PC-3 (cell line): Measurements from ENCODE around the gene B4GALNT3. TPM values are rescaled to one million over a fixed set of nuclear protein-coding genes. Genes with fewer than 3 reads are reported as not detected.

ENCODE experiments used
- ATAC-seq: fragments of 200-7000 bp; cut with Tn5 transposase; 2 replicates; pipeline ENCODE4 v1.9.1; 2020; ENCODE audit warnings: mild to moderate bottlenecking, moderate library complexity
- BruUV-seq: library from RNA; stranded (reverse); fragments of 400-500 nt; replicated peaks from 2 replicates; lab custom pipeline; 2021; lab: Mats Ljungman, UMichigan
- CTCF ChIA-PET: fragments of 300-600 bp; sonication (Branson Sonifier 250); formaldehyde crosslinking; loops from one replicate; lab custom pipeline; 2022; ENCODE audit warnings: antibody characterized with exemption; lab: Charles Lee
- POLR2A ChIA-PET: fragments of 300-600 bp; sonication (Branson Sonifier 250); formaldehyde crosslinking; loops from one replicate; lab custom pipeline; 2022; ENCODE audit warnings: antibody characterized with exemption; ENCODE audit not compliant: unreplicated experiment; lab: Charles Lee
- DNase-seq: peaks from one replicate; pipeline ENCODE4 v3.0.0-alpha.2; 2015
- H2AFZ ChIP-seq: fragments of 300-600 bp; sonication (generic); 2 replicates; pipeline ENCODE4 v1.6.0; 2016; ENCODE audit warnings: antibody characterized with exemption, low read length
- H3F3A ChIP-seq: fragments of 300-600 bp; sonication (generic); one replicate; pipeline ENCODE4 v1.6.0; 2017; ENCODE audit warnings: antibody characterized with exemption, low read length, control low read depth, mild to moderate bottlenecking; ENCODE audit not compliant: unreplicated experiment
- H3K27ac ChIP-seq: fragments of 300-600 bp; sonication (generic); 2 replicates; pipeline ENCODE4 v1.5.1; 2016; ENCODE audit warnings: mild to moderate bottlenecking, low read length
- H3K27me3 ChIP-seq: fragments of 300-600 bp; sonication (generic); 2 replicates; pipeline ENCODE4 v1.6.1; 2016; ENCODE audit warnings: low read length, mixed read lengths
- H3K36me3 ChIP-seq: fragments of 300-600 bp; sonication (generic); 2 replicates; pipeline ENCODE4 v1.6.1; 2016; ENCODE audit warnings: low read depth, mixed run types, low read length, mixed read lengths
- H3K4me1 ChIP-seq: fragments of 300-600 bp; sonication (generic); 2 replicates; pipeline ENCODE4 v1.5.1; 2016; ENCODE audit warnings: low read length; ENCODE audit not compliant: insufficient read depth
- H3K4me2 ChIP-seq: fragments of 300-600 bp; sonication (generic); 2 replicates; pipeline ENCODE4 v1.6.0; 2016; ENCODE audit warnings: low read length
- H3K4me3 ChIP-seq: fragments of 300-600 bp; sonication (generic); 2 replicates; pipeline ENCODE4 v1.5.1; 2016; ENCODE audit warnings: mild to moderate bottlenecking, low read length, mixed read lengths
- H3K79me2 ChIP-seq: fragments of 300-600 bp; sonication (generic); 2 replicates; pipeline ENCODE4 v1.6.1; 2017; ENCODE audit warnings: low read length, mixed read lengths
- H3K9ac ChIP-seq: fragments of 300-600 bp; sonication (generic); 2 replicates; pipeline ENCODE4 v1.6.0; 2016; ENCODE audit warnings: mild to moderate bottlenecking, low read length
- H3K9me2 ChIP-seq: fragments of 300-600 bp; sonication (generic); replicated peaks from 2 replicates; pipeline ENCODE4 v1.6.1; 2016; ENCODE audit warnings: mixed run types, low read length, mixed read lengths
- H3K9me3 ChIP-seq: fragments of 300-600 bp; sonication (generic); 2 replicates; pipeline ENCODE4 v1.6.1; 2016; ENCODE audit warnings: low read length, mixed read lengths
- H4K20me1 ChIP-seq: fragments of 300-600 bp; sonication (generic); 2 replicates; pipeline ENCODE4 v1.6.1; 2016; ENCODE audit warnings: low read length, mixed read lengths
- EZH2 ChIP-seq: fragments of 300-600 bp; sonication (generic); IDR thresholded peaks from one replicate; pipeline ENCODE4 v1.6.1; 2017; ENCODE audit warnings: antibody characterized with exemption, mild to moderate bottlenecking, low read length; ENCODE audit not compliant: unreplicated experiment
- EZH2phosphoT487 ChIP-seq: fragments of 300-600 bp; sonication (generic); IDR thresholded peaks from 2 replicates; pipeline ENCODE4 v1.6.1; 2018; ENCODE audit warnings: mild to moderate bottlenecking, antibody characterized with exemption, low read length, borderline replicate concordance
- intact Hi-C: fragments of 100-400 bp; cut with micrococcal nuclease; formaldehyde crosslinking; loops from 2 replicates; pipeline ENCODE4 v1.9.0; 2023
- total RNA-seq: library from RNA; depleted of rRNA; stranded (reverse); fragments of >200 nt; gene quantifications from 2 replicates; pipeline ENCODE4 v1.2.3, GENCODE V29; 2014
- TF ChIP-seq, protein P1 (sequence below): fragments of 300-600 bp; sonication (generic); conservative IDR thresholded peaks from 2 replicates; pipeline ENCODE4 v1.5.1; 2017; ENCODE audit warnings: antibody characterized with exemption, low read depth, mild to moderate bottlenecking, low read length

The B4GALNT3 gene
- total RNA-seq, 1 experiment from 2014 or later, result 3.7 TPM

DNA sequence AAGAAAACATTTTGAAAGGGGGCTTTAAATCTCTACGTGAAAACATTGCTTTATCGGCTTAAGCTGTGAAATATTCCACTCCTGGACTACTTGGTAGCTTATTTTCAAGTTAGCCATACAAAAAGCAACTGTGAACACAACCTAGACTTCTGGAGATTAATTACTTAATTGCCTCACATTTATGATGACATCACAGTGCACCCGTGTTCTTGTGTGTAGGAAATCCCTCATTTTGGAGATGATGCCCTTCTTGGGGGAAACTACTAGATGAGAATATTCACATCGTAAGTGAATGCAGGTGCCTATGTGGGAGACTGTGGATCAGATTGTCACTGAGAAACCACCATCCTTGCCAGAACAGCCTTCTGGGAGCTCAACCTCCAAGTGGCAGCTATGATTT, 10.5 kb upstream of the B4GALNT3 start:
- Histone ChIP-seq H3K79me2 (no peaks in the 10 kb centered on the region), H3K9me2 (no peaks in the 10 kb centered on the region), H3K9ac (no peak overlapping the region), H4K20me1 (no peaks in the 10 kb centered on the region), H3K36me3 (no peaks in the 10 kb centered on the region), H3K4me3 (no peak overlapping the region), H3K27me3 (no peaks in the 10 kb centered on the region), H3F3A (no peaks in the 10 kb centered on the region), H3K4me1 (peaks cover 5% of the 10 kb centered on the region; the same call in 1 of the 2 replicates), H3K9me3 (no peaks in the 10 kb centered on the region), H3K4me2 (no peak overlapping the region), H2AFZ (no peak overlapping the region), H3K27ac (no peak overlapping the region)
- intact Hi-C loops, result no loop called here
- no peak for TF ChIP-seq EZH2
- no peak for TF ChIP-seq EZH2phosphoT487
- TF ChIP-seq, protein P1, sequence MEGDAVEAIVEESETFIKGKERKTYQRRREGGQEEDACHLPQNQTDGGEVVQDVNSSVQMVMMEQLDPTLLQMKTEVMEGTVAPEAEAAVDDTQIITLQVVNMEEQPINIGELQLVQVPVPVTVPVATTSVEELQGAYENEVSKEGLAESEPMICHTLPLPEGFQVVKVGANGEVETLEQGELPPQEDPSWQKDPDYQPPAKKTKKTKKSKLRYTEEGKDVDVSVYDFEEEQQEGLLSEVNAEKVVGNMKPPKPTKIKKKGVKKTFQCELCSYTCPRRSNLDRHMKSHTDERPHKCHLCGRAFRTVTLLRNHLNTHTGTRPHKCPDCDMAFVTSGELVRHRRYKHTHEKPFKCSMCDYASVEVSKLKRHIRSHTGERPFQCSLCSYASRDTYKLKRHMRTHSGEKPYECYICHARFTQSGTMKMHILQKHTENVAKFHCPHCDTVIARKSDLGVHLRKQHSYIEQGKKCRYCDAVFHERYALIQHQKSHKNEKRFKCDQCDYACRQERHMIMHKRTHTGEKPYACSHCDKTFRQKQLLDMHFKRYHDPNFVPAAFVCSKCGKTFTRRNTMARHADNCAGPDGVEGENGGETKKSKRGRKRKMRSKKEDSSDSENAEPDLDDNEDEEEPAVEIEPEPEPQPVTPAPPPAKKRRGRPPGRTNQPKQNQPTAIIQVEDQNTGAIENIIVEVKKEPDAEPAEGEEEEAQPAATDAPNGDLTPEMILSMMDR, result no peak
- no peak for DNase-seq
- POLR2A ChIA-PET, result no interaction called here
- BruUV-seq, result no TSS peak
- no peak for ATAC-seq
- CTCF ChIA-PET, result interaction anchor here (0.6 kb wide), 1 partner anchor 54 kb away, joined by 4 read pairs; no protein-coding TSS in a partner anchor

DNA sequence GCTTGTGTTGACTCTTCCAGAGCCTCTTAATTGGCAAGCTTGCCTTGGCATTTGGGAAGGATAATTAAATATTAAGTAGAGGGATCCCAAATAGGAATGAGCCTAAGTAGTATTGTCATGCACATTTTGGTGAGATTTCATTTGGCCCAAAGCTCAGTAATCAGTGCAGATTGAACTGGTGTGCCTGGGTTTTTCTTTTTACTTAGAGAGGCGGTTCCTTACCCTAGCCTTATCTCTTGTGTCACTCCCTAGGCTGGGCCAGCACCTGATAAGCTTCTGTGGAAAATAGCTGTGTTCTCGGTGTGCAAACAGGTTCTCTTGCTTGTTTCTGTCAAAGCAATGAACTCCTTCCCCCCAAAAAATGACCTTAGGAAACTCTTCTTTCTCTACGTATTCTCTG, 9.3 kb upstream of the B4GALNT3 start:
- intact Hi-C loops, result no loop called here
- H3K4me2 ChIP-seq, result no peak overlapping the region
- H3K79me2 ChIP-seq, result no peaks in the 10 kb centered on the region
- no peaks in the 10 kb centered on the region for H3F3A ChIP-seq
- POLR2A ChIA-PET, result no interaction called here
- no peak overlapping the region for H2AFZ ChIP-seq
- H3K9me2 ChIP-seq, result no peaks in the 10 kb centered on the region
- H4K20me1 ChIP-seq, result no peaks in the 10 kb centered on the region
- no peak overlapping the region for H3K27ac ChIP-seq
- no peaks in the 10 kb centered on the region for H3K27me3 ChIP-seq
- H3K36me3 ChIP-seq, result no peaks in the 10 kb centered on the region
- H3K9ac ChIP-seq, result no peak overlapping the region
- H3K4me1 ChIP-seq, result peaks cover 5% of the 10 kb centered on the region; the same call in 1 of the 2 replicates
- no peak for ATAC-seq
- no peak for DNase-seq
- no TSS peak for BruUV-seq
- no peak overlapping the region for H3K4me3 ChIP-seq
- H3K9me3 ChIP-seq, result no peaks in the 10 kb centered on the region
- TF ChIP-seq, protein P1, result no peak
- no peak for TF ChIP-seq EZH2
- no peak for TF ChIP-seq EZH2phosphoT487
- CTCF ChIA-PET, result no interaction called here

DNA sequence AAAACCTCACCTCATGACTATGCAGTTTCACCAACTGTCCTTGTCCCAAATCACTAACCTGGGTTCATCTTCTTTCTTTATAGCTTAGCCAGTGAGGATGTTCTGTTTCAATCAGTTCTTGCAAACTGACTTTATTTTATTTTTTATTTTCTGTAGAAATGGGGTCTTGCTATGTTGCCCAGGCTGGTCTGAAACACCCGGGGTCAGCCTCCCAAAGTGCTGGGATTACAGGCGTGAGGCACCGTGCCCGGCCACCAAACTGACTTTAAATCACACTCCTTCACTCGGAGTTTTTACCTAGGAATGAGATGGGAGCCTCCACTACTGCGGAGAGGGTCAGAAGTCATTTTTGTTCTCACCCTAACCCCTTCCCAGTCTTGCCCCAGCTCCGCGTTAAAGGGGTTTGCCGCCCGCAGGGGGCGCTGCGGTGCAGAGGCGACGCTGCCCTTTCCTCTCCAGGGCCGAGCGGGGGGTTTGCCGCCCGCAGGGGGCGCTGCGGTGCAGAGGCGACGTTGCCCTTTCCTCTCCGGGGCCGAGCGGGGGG, 7.0 kb upstream of the B4GALNT3 start:
- TF ChIP-seq, protein P1, result no peak
- TF ChIP-seq EZH2phosphoT487 (no peak), EZH2 (no peak)

More for the DNA sequence above, 7.0 kb upstream of the B4GALNT3 start:
- peaks cover 5% of the 10 kb centered on the region; the same call in 1 of the 2 replicates for H3K4me1 ChIP-seq
- POLR2A ChIA-PET, result no interaction called here
- H2AFZ ChIP-seq, result no peak overlapping the region
- BruUV-seq, result no TSS peak
- no peak overlapping the region for H3K4me2 ChIP-seq
- H3K9me3 ChIP-seq, result no peaks in the 10 kb centered on the region
- no peak overlapping the region for H3K4me3 ChIP-seq
- H3K9me2 ChIP-seq, result no peaks in the 10 kb centered on the region
- no peak overlapping the region for H3K27ac ChIP-seq
- DNase-seq, result no peak
- intact Hi-C loops, result no loop called here
- H3K9ac ChIP-seq, result no peak overlapping the region
- no peaks in the 10 kb centered on the region for H3K79me2 ChIP-seq
- no peaks in the 10 kb centered on the region for H3F3A ChIP-seq
- H3K27me3 ChIP-seq, result no peaks in the 10 kb centered on the region
- H3K36me3 ChIP-seq, result no peaks in the 10 kb centered on the region
- CTCF ChIA-PET, result no interaction called here
- H4K20me1 ChIP-seq, result no peaks in the 10 kb centered on the region
- ATAC-seq, result no peak
